Skeletal muscle tissue (tissue), 4 donors: Measurements from ENCODE around the gene HILPDA. TPM values are rescaled to one million over a fixed set of nuclear protein-coding genes. Genes with fewer than 3 reads are reported as not detected.

Experiments used
- H3K27ac ChIP-seq: one replicate; pipeline ENCODE4 v1.7.0; 2013; ENCODE audit warnings: mild to moderate bottlenecking, low read depth, low read length, inconsistent platforms
- H3K27me3 ChIP-seq, 3 donors: one replicate each; pipeline ENCODE4 v1.7.0; 2013; ENCODE audit warnings: low read length in 3 of 3; ENCODE audit not compliant: control insufficient read depth in 3 of 3, insufficient read depth in 3 of 3
- H3K36me3 ChIP-seq, 3 donors: one replicate each; pipeline ENCODE4 v1.7.0; 2013; ENCODE audit warnings: low read length in 3 of 3; ENCODE audit not compliant: control insufficient read depth in 3 of 3, insufficient read depth in 3 of 3
- H3K4me1 ChIP-seq, 3 donors: one replicate each; pipeline ENCODE4 v1.7.0; 2013; ENCODE audit warnings: low read length in 3 of 3, mild to moderate bottlenecking in 3 of 3; ENCODE audit not compliant: control insufficient read depth in 3 of 3, insufficient read depth in 3 of 3
- H3K4me3 ChIP-seq, 3 donors: one replicate each; pipeline ENCODE4 v1.7.0; 2013; ENCODE audit warnings: low read length in 3 of 3
- H3K9ac ChIP-seq, 3 donors: one replicate each; pipeline ENCODE4 v1.7.0; 2013; ENCODE audit warnings: low read length in 3 of 3, mild to moderate bottlenecking in 3 of 3, moderate library complexity in 2 of 3, low read depth in 1 of 3
- H3K9me3 ChIP-seq, 3 donors: one replicate each; pipeline ENCODE4 v1.7.0; 2013; ENCODE audit warnings: low read length in 3 of 3; ENCODE audit not compliant: control insufficient read depth in 3 of 3
- total RNA-seq: library from RNA; depleted of rRNA; stranded (reverse); fragments of >200 nt; gene quantifications from one replicate; pipeline ENCODE4 v1.2.3, GENCODE V29; 2014
- donor health status: Osteomylitis.

HILPDA gene
- total RNA-seq, 1 donor from 2014 or later, result 22.4 TPM

DNA sequence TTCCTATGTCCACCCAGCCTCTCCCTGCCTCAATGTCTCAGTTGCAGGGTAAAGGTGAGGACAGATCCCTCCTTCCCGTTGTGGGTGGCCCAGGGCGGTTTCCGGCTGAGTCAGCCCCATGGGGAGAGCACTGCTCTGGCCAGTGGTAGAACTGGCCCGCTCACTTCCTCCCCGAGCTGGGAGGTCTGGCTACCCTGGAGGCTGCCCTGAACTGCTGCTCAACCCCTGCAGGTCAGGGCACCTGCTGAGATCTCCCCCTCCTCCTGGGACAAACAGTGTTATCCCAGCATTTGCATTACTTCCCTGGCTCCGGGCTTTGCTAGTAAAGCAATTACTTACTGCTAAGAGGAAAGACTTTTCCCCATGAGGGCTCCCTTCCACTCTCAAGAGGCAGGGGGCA lies 24.5 kb upstream of the HILPDA start:
- Histone ChIP-seq H3K27ac (no peak overlapping the region), H3K9me3 (no peaks in the 10 kb centered on the region), H3K27me3 (peaks cover 0 to 5% (median 0%) of the 10 kb centered on the region in 3 donors), H3K9ac (no peak overlapping the region), H3K4me1 (no peaks in the 10 kb centered on the region), H3K36me3 (no peaks in the 10 kb centered on the region), H3K4me3 (no peak overlapping the region)

DNA sequence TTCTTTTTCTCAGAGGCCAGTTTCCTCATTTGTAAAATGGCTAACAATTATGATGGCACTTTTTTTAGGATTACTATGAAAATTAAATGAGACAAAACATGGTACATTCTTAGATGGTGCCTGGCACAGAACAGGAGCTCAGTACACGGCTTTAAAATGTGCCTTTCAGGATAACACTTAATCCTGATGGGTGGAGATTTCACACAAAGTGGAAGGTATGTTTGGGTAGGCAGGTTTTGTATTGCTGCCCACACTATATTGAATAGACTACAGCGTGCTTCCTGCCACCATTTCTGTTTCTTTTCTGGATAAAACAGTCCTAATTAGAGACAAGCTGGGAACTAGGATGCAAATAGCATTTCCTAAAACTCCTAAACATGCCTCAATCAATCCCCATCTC lies 23.9 kb upstream of the HILPDA start:
- H3K27ac ChIP-seq, result no peak overlapping the region
- H3K9me3 ChIP-seq, result no peaks in the 10 kb centered on the region
- H3K36me3 ChIP-seq, result no peaks in the 10 kb centered on the region
- H3K4me1 ChIP-seq, result no peaks in the 10 kb centered on the region
- H3K9ac ChIP-seq, result no peak overlapping the region
- H3K4me3 ChIP-seq, result no peak overlapping the region
- peaks cover 0 to 5% (median 0%) of the 10 kb centered on the region in 3 donors for H3K27me3 ChIP-seq

DNA sequence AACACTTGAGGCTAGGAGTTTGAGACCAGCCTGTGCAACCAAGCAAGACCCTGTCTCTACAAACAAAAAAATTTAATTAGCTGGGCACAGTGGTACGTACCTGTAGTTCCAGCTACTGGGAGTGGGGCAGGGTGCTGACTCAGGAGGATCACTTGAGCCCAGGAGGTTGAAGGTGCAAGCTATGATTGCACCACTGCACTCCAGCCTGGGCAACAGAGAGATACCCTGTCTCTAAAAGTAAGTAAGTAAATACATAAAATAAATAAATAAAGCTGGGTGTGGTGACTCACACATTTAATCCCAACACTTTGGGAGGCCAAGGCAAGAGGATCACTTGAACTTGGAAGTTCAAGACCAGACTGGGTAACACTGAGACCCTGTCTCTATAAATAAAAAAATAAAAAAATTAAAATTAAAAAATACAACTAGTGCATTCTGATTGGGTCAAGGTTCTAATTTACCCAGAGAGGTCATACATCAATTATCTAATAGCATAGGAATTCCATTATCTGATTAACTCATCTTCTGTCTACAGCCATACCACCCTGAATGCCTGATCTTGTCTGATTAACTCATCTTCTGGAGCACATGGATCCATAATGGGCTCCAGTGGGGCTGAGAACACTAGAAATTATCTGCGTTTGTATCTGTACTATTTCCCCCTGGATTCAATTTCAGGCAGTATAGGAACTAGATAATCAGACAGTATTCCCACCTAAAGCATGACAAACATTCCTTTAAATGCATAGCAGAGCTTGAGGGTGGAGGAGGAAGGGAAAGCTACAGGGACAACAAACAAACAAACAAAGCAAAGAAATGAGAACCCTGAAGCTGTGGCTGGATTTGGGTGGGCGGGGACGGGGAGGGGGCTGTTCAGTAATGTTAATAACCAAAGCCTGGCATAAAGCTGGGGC lies 21.0 kb upstream of the HILPDA start:
- Histone ChIP-seq H3K4me1 (no peaks in the 10 kb centered on the region), H3K9ac (no peak overlapping the region), H3K27me3 (peaks cover 0 to 5% (median 0%) of the 10 kb centered on the region in 3 donors), H3K27ac (no peak overlapping the region), H3K36me3 (no peaks in the 10 kb centered on the region), H3K9me3 (no peaks in the 10 kb centered on the region), H3K4me3 (no peak overlapping the region)

DNA sequence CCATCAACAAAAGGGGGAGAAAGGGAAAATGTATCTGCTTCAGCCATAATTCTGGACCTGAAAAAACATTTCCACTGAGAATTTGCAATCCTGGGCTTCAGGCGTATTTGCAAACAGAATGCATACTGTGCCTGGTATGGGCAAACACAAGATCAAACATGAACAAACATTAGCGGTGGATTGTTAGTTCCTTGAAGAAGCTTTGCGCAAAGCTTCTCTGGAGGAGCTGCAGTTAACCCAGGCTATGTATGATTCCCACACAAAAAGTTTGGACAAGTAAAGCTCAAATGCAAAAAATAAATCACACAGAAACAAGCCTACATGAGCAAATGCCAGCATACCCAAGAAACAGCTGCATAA lies 20.4 kb upstream of the HILPDA start:
- Histone ChIP-seq H3K36me3 (no peaks in the 10 kb centered on the region), H3K4me1 (no peaks in the 10 kb centered on the region), H3K27ac (no peak overlapping the region), H3K9ac (no peak overlapping the region), H3K4me3 (no peak overlapping the region), H3K9me3 (no peaks in the 10 kb centered on the region), H3K27me3 (peaks cover 0 to 5% (median 0%) of the 10 kb centered on the region in 3 donors)

DNA sequence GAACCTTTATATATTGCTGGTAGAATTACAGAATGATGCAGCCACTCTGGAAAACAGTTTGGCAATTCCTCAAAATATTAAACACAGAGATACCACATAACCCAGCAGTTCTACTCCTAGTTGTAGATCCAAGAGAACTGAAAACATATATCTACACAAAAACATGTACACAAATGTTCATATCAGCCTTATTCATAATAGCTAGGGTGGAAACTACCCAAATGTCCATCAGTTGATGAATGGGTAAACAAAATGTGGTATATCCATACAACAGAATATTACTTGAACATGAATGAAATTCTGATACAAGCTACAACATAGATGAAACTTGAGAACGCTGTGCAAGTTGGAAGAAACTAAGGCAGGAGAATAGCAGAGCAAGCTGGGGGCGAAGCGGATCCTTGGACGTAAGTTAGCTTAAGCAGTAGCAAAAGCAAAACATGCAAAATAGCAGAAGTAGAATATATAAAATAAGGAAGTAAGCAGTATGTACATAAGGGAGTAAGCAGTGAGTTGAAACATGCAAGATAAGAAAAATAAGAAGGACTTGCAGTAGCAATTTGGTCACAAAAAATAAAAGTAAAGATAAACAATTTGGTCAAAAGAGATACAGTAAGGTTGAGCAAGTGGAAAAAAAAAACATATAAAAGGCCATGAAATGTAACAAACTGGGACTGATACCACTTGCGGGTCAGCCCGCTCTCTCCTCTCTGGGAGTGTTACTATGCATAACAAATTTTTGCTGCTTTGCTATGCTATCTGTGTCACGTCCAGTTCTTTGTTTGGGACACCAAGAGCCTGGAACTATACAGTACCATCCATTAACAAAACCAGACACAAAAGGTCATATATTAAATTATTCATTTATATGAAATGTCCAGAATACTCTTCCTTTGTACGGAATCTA lies 18.0 kb upstream of the HILPDA start:
- no peaks in the 10 kb centered on the region for H3K9me3 ChIP-seq
- no peak overlapping the region for H3K27ac ChIP-seq
- no peaks in the 10 kb centered on the region for H3K36me3 ChIP-seq

DNA sequence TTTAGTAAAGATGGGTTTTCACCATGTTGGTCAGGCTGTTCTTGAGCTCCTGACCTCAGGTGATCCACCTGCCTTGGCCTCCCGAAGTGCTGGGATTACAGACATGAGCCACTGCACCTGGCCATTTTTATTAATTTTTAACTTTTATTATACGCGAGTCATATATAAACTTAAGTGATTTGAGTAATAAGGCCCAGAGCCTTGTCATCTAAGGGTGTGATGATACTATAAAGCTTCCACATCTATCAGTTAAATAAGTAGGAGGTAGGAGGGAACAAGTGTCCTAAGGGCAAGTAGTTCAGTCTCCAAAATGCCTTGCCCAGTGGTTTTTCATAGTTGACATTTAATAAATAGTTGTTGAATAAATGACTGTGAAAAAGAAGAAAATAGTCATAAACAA lies 13.3 kb upstream of the HILPDA start:
- Histone ChIP-seq H3K4me3 (no peak overlapping the region), H3K9me3 (no peaks in the 10 kb centered on the region), H3K9ac (no peak overlapping the region), H3K27me3 (no peaks in the 10 kb centered on the region), H3K4me1 (no peaks in the 10 kb centered on the region), H3K27ac (no peak overlapping the region), H3K36me3 (no peaks in the 10 kb centered on the region)

More for the DNA sequence above, 18.0 kb upstream of the HILPDA start:
- no peak overlapping the region for H3K9ac ChIP-seq
- H3K4me1 ChIP-seq, result no peaks in the 10 kb centered on the region
- H3K27me3 ChIP-seq, result no peaks in the 10 kb centered on the region
- no peak overlapping the region for H3K4me3 ChIP-seq

DNA sequence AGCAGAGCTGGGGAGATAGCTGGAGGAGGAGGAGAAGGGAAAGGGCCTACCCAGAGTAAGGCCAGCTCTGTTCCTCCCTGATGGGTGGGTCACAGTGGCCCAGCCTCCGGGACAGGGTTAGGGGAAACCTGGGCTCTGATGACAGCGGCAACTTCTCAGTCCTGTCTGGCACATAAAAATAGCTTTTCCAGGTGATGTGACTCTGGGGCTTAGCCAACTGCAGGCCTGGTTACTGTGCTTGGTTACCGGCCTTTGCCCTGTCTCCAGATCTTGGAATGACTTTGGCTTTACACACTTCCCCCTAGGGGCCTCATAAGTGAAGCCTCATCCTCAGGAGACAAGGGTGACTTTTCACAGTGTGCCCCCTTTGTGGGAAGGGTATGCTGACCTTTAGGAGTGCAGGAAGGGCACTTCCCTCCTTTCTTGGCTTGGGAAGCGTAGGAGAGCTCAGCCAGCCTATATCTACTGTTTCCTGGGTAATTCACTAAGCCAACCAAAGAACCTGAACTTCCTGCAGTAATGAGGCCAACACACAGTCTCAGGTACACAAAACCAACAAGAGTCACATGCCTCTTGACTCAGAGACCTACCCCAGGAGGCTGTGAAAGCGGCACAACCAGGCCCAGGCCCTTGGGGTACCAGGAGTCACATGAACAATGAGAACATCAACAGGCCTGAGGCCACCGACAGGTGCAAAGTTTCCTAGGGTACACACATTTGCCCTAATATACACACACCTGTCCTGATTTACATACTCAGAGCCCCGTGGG lies 11.7 kb upstream of the HILPDA start:
- Histone ChIP-seq H3K36me3 (no peaks in the 10 kb centered on the region), H3K4me1 (no peaks in the 10 kb centered on the region), H3K27ac (no peak overlapping the region), H3K4me3 (no peak overlapping the region), H3K9me3 (no peaks in the 10 kb centered on the region), H3K9ac (no peak overlapping the region), H3K27me3 (no peaks in the 10 kb centered on the region)

DNA sequence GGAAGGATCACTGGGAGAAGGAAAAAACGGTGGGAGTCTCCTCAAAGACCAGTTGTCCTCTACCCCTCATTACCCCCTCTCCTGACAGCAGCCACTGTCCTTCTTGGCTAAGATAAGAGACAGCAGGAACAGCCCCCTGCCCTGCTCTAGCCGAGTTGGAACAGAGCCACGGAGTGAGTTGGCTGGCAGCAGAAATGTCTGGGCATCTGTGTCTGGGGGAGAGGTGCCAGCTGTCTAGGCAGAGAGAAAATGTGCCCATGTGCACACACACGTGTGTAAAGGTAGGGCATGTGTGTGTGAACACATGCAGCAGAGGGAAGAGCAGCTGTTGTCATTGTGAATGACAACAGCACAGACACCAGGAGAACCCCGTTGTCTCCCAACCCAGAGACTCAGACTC lies 9.4 kb upstream of the HILPDA start:
- Histone ChIP-seq H3K9ac (peak overlapping the region in 1 of 3 donors; percentile 16), H3K27ac (no peak overlapping the region), H3K4me1 (no peaks in the 10 kb centered on the region), H3K9me3 (no peaks in the 10 kb centered on the region), H3K27me3 (no peaks in the 10 kb centered on the region), H3K36me3 (no peaks in the 10 kb centered on the region), H3K4me3 (no peak overlapping the region)

DNA sequence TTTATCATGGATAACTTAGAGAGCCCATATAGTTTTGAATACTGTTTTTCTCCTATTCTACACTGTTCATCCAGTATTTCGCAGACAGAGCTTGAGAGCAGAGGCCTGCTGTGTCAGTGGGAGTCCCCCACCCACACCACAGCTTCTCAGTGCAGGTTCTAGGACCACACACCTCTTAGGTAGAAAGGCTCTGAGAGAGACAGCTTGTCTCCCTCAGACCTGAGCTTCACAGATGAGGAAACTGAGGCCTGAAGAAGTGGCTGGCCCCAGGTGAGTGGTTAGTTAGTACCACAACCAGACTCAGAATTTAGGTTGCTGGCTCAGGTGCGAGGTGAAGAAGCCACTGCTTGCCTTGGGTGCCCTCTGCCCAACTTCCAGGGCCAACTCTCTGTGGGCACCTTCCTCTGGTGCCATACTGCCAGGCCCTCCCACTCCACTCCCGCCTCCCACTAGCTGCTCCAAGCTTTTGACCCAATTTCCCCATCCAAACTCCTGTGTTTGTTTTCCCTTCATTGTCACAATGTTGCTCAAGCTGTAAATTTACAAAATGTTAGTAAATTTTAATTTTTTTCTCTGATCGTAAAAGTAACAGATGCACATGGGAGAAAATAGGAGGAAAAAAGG lies 7.6 kb upstream of the HILPDA start:
- H3K27me3 ChIP-seq, result no peaks in the 10 kb centered on the region
- H3K9ac ChIP-seq, result no peak overlapping the region
- no peak overlapping the region for H3K4me3 ChIP-seq
- H3K27ac ChIP-seq, result no peak overlapping the region
- H3K4me1 ChIP-seq, result no peaks in the 10 kb centered on the region
- no peaks in the 10 kb centered on the region for H3K9me3 ChIP-seq
- H3K36me3 ChIP-seq, result no peaks in the 10 kb centered on the region
